HepG2 (cell line): ENCODE measurements around the gene PNMA8B. TPM values are rescaled to one million over a fixed set of nuclear protein-coding genes. Genes with fewer than 3 reads are reported as not detected.
A peak's percentile ranks its signal among the peaks of the same experiment; 100 is the strongest.

ENCODE experiments used
- ARNT2 ChIP-seq: sonication (generic); formaldehyde crosslinking; IDR thresholded peaks from 2 replicates; pipeline ENCODE4 v1.8.0; 2022; ENCODE audit warnings: mild to moderate bottlenecking, low read depth, missing genetic modification reagents, moderate library complexity
- KAT8 ChIP-seq: IDR thresholded peaks from 2 replicates; pipeline ENCODE4 v1.6.1; 2016; ENCODE audit warnings: missing genetic modification reagents, missing compliant biosample characterization
- POLR2AphosphoS5 ChIP-seq: IDR thresholded peaks from 2 replicates; pipeline ENCODE4 v1.6.1; 2012; ENCODE audit warnings: low read depth, low read length
- RBAK ChIP-seq: sonication (generic); formaldehyde crosslinking; IDR thresholded peaks from 2 replicates; pipeline ENCODE4 v1.5.1; 2020; ENCODE audit warnings: mild to moderate bottlenecking, missing genetic modification reagents
- REXO4 ChIP-seq: sonication (generic); formaldehyde crosslinking; IDR thresholded peaks from 2 replicates; pipeline ENCODE4 v1.8.0; 2022; ENCODE audit warnings: missing genetic modification reagents, mild to moderate bottlenecking, borderline replicate concordance
- SMC3 ChIP-seq: IDR thresholded peaks from 2 replicates; pipeline ENCODE4 v1.6.1; 2011; ENCODE audit warnings: low read length, improper control_type of control experiment
- SUZ12 ChIP-seq: fragments of 150-350 bp; IDR thresholded peaks from 2 replicates; pipeline ENCODE4 v1.6.1; 2014; ENCODE audit warnings: low read depth, low read length
- TBP ChIP-seq: sonication (generic); formaldehyde crosslinking; IDR thresholded peaks from 2 replicates; pipeline ENCODE4 v1.5.0; 2020; ENCODE audit warnings: missing genetic modification reagents
- TEAD2 ChIP-seq: sonication (generic); formaldehyde crosslinking; IDR thresholded peaks from 2 replicates; pipeline ENCODE4 v1.9.0; 2021; ENCODE audit warnings: missing genetic modification reagents
- ZNF10 ChIP-seq: sonication (generic); formaldehyde crosslinking; IDR thresholded peaks from 2 replicates; pipeline ENCODE4 v1.4.0; 2020; ENCODE audit warnings: mild to moderate bottlenecking, low read depth, missing genetic modification reagents, borderline replicate concordance
- ZNF34 ChIP-seq: sonication (generic); formaldehyde crosslinking; IDR thresholded peaks from 2 replicates; pipeline ENCODE4 v1.4.0; 2020; ENCODE audit warnings: mild to moderate bottlenecking, missing genetic modification reagents, borderline replicate concordance
- ZNF543 ChIP-seq: sonication (generic); formaldehyde crosslinking; IDR thresholded peaks from 2 replicates; pipeline ENCODE4 v1.4.0; 2020; ENCODE audit warnings: mild to moderate bottlenecking, missing genetic modification reagents
- ZNF772 ChIP-seq: sonication (generic); formaldehyde crosslinking; IDR thresholded peaks from 2 replicates; pipeline ENCODE4 v1.5.0; 2020; ENCODE audit warnings: mild to moderate bottlenecking, missing genetic modification reagents
- polyA plus RNA-seq, 8 experiments: library from polyadenylated mRNA; depleted of rRNA in 3 of 8; stranded (reverse) in 7 of 8; unstranded in 1 of 8; fragments of >200 nt; fragmentation: Illumina TruSeq in 4 of 8; extraction: Trizol in 4 of 8; gene quantifications; 2 replicates each; pipeline versions ENCODE4 v1.2.1 to v1.2.3, GENCODE V29; 2011 to 2016; ENCODE audit warnings: low read depth in 4 of 8, missing spikeins in 1 of 8, mixed read lengths in 1 of 8; ENCODE audit not compliant: insufficient read depth in 1 of 8
- total RNA-seq, 5 experiments: library from RNA; depleted of rRNA; stranded (reverse); fragments of >200 nt; fragmentation: Illumina TruSeq; extraction: Trizol; gene quantifications; 2 replicates each; pipeline ENCODE4 v1.2.3, GENCODE V29; 2016; ENCODE audit warnings: low read depth in 1 of 5
- TF ChIP-seq, protein P1 (sequence below): sonication (generic); formaldehyde crosslinking; IDR thresholded peaks from 2 replicates; pipeline ENCODE4 v1.9.0; 2022; ENCODE audit warnings: missing genetic modification reagents, mild to moderate bottlenecking, borderline replicate concordance
- TF ChIP-seq, protein P2 (sequence below): sonication (generic); formaldehyde crosslinking; IDR thresholded peaks from 2 replicates; pipeline ENCODE4 v1.5.1; 2020; ENCODE audit warnings: mild to moderate bottlenecking, moderate library complexity, missing genetic modification reagents
- TF ChIP-seq, protein P3 (sequence below): sonication (generic); formaldehyde crosslinking; conservative IDR thresholded peaks from 2 replicates; pipeline ENCODE4 v1.5.0; 2020; ENCODE audit warnings: missing genetic modification reagents
- TF ChIP-seq, protein P4 (sequence below): sonication (generic); formaldehyde crosslinking; IDR thresholded peaks from 2 replicates; pipeline ENCODE4 v1.4.0; 2020; ENCODE audit warnings: low read depth, mild to moderate bottlenecking, missing genetic modification reagents
- TF ChIP-seq, protein P5 (sequence below): sonication (generic); formaldehyde crosslinking; IDR thresholded peaks from 2 replicates; pipeline ENCODE4 v1.5.0; 2020; ENCODE audit warnings: missing genetic modification reagents
- TF ChIP-seq, protein P6 (sequence below): sonication (generic); formaldehyde crosslinking; IDR thresholded peaks from 2 replicates; pipeline ENCODE4 v1.9.0; 2021; ENCODE audit warnings: missing genetic modification reagents, borderline replicate concordance
- TF ChIP-seq, protein P7 (sequence below): sonication (generic); formaldehyde crosslinking; conservative IDR thresholded peaks from 2 replicates; pipeline ENCODE4 v1.4.0; 2020; ENCODE audit warnings: missing genetic modification reagents

PNMA8B gene
- total and polyA plus RNA-seq, 2 of the 13 experiments (the other 11 are each of a cell fraction or from before 2014, with no cell fraction given), result not detected

DNA sequence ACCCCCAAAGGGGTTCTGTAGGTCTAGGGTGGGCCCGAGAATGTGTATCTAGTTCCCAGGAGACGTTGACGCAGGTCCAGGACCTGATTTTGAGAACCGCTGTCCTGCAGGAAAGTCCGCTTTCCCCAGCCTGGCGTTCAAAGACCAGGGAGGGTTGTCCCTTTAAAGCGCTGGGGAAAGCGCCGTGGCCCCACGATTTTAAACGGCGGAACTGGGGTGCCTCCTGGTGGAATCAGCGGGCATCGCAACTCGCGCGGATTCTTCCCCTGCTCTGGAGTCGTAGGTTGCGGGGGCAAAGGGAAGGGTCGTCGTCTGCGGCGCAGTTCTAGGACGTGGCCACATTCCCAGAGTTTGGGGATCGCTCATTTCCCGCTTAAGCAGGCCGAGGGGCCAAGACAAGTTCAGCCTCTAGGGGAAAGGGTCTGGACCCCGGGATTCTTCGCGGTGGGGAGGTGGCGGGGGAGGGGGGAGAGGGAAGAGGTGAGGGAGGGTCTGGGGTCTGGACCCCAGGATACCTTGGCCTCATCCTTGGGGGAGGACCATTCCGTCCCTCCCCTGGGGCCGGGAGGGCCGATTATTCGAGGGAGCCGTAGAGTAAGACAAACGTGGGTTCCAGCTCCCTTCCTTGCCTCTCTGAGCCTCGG, 7.7 kb downstream of the PNMA8B start (continued):
- TF ChIP-seq, protein P1, sequence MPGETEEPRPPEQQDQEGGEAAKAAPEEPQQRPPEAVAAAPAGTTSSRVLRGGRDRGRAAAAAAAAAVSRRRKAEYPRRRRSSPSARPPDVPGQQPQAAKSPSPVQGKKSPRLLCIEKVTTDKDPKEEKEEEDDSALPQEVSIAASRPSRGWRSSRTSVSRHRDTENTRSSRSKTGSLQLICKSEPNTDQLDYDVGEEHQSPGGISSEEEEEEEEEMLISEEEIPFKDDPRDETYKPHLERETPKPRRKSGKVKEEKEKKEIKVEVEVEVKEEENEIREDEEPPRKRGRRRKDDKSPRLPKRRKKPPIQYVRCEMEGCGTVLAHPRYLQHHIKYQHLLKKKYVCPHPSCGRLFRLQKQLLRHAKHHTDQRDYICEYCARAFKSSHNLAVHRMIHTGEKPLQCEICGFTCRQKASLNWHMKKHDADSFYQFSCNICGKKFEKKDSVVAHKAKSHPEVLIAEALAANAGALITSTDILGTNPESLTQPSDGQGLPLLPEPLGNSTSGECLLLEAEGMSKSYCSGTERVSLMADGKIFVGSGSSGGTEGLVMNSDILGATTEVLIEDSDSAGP (CRISPR knock-in tag), result peak; percentile 97
- TF ChIP-seq, protein P2, sequence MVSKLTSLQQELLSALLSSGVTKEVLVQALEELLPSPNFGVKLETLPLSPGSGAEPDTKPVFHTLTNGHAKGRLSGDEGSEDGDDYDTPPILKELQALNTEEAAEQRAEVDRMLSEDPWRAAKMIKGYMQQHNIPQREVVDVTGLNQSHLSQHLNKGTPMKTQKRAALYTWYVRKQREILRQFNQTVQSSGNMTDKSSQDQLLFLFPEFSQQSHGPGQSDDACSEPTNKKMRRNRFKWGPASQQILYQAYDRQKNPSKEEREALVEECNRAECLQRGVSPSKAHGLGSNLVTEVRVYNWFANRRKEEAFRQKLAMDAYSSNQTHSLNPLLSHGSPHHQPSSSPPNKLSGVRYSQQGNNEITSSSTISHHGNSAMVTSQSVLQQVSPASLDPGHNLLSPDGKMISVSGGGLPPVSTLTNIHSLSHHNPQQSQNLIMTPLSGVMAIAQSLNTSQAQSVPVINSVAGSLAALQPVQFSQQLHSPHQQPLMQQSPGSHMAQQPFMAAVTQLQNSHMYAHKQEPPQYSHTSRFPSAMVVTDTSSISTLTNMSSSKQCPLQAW (CRISPR knock-in tag), result peak; percentile 82; the same call in 1 of the 2 replicates
- TF ChIP-seq ZNF772 (CRISPR knock-in tag) (peak; percentile 41; the same call in 1 of the 2 replicates), KAT8 (CRISPR knock-in tag) (no peak), POLR2AphosphoS5 (no peak), ARNT2 (CRISPR knock-in tag) (no peak), TBP (CRISPR knock-in tag) (no peak), SMC3 (peak; percentile 89), SUZ12 (no peak), RBAK (CRISPR knock-in tag) (no peak), REXO4 (no peak), ZNF543 (CRISPR knock-in tag) (no peak), ZNF10 (CRISPR knock-in tag) (no peak), ZNF34 (CRISPR knock-in tag) (0 out of 2 replicates have a peak, but pooled peaks have one; percentile 85), TEAD2 (CRISPR knock-in tag) (no peak)
- TF ChIP-seq, protein P3, sequence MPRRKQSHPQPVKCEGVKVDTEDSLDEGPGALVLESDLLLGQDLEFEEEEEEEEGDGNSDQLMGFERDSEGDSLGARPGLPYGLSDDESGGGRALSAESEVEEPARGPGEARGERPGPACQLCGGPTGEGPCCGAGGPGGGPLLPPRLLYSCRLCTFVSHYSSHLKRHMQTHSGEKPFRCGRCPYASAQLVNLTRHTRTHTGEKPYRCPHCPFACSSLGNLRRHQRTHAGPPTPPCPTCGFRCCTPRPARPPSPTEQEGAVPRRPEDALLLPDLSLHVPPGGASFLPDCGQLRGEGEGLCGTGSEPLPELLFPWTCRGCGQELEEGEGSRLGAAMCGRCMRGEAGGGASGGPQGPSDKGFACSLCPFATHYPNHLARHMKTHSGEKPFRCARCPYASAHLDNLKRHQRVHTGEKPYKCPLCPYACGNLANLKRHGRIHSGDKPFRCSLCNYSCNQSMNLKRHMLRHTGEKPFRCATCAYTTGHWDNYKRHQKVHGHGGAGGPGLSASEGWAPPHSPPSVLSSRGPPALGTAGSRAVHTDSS, result no peak
- TF ChIP-seq, protein P4, sequence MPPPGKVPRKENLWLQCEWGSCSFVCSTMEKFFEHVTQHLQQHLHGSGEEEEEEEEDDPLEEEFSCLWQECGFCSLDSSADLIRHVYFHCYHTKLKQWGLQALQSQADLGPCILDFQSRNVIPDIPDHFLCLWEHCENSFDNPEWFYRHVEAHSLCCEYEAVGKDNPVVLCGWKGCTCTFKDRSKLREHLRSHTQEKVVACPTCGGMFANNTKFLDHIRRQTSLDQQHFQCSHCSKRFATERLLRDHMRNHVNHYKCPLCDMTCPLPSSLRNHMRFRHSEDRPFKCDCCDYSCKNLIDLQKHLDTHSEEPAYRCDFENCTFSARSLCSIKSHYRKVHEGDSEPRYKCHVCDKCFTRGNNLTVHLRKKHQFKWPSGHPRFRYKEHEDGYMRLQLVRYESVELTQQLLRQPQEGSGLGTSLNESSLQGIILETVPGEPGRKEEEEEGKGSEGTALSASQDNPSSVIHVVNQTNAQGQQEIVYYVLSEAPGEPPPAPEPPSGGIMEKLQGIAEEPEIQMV, result 0 out of 2 replicates have a peak, but pooled peaks have one; percentile 66
- TF ChIP-seq, protein P5, sequence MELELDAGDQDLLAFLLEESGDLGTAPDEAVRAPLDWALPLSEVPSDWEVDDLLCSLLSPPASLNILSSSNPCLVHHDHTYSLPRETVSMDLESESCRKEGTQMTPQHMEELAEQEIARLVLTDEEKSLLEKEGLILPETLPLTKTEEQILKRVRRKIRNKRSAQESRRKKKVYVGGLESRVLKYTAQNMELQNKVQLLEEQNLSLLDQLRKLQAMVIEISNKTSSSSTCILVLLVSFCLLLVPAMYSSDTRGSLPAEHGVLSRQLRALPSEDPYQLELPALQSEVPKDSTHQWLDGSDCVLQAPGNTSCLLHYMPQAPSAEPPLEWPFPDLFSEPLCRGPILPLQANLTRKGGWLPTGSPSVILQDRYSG (CRISPR knock-in tag), result no peak
- TF ChIP-seq, protein P6, sequence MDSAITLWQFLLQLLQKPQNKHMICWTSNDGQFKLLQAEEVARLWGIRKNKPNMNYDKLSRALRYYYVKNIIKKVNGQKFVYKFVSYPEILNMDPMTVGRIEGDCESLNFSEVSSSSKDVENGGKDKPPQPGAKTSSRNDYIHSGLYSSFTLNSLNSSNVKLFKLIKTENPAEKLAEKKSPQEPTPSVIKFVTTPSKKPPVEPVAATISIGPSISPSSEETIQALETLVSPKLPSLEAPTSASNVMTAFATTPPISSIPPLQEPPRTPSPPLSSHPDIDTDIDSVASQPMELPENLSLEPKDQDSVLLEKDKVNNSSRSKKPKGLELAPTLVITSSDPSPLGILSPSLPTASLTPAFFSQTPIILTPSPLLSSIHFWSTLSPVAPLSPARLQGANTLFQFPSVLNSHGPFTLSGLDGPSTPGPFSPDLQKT, result no peak
- TF ChIP-seq, protein P7, sequence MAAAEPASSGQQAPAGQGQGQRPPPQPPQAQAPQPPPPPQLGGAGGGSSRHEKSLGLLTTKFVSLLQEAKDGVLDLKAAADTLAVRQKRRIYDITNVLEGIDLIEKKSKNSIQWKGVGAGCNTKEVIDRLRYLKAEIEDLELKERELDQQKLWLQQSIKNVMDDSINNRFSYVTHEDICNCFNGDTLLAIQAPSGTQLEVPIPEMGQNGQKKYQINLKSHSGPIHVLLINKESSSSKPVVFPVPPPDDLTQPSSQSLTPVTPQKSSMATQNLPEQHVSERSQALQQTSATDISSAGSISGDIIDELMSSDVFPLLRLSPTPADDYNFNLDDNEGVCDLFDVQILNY (CRISPR knock-in tag), result no peak
